SK-N-SH (cell line): ENCODE results near the gene PET100. TPM values are rescaled to one million over a fixed set of nuclear protein-coding genes. Genes with fewer than 3 reads are reported as not detected.

Experiments
- CTCF ChIA-PET: fragments of 300-600, 350-600 bp; formaldehyde crosslinking; extraction: SDS; loops from one replicate; lab custom pipeline; 2021; lab: Yijun Ruan, JAX
- POLR2A ChIA-PET: fragments of 350-600 bp; sonication (Branson Sonifier 250); formaldehyde crosslinking; extraction: SDS; loops from one replicate; lab custom pipeline; 2020; ENCODE audit warnings: antibody characterized with exemption, inconsistent platforms; lab: Yijun Ruan, JAX
- DNase-seq: peaks from one replicate; pipeline ENCODE4 v3.0.0; 2012
- H2AFZ ChIP-seq: fragments of 200-600 bp; sonication (generic); 2 replicates; pipeline ENCODE4 v1.8.1; 2016; ENCODE audit warnings: antibody characterized with exemption, mild to moderate bottlenecking, low read depth
- H3F3A ChIP-seq: fragments of 200-600 bp; sonication (generic); replicated peaks from 2 replicates; pipeline ENCODE3; 2016; ENCODE audit warnings: antibody characterized with exemption, mild to moderate bottlenecking; ENCODE audit not compliant: insufficient read depth
- H3K27ac ChIP-seq, 2 experiments: fragments of 200-500 bp in 1 of 2; fragments of 200-600 bp in 1 of 2; sonication (Bioruptor generic) in 1 of 2; sonication (generic), shearing (Covaris generic) in 1 of 2; 2 replicates each; pipeline versions ENCODE4 v1.5.1 to v1.6.1; 2014 to 2016; ENCODE audit warnings: low read depth in 2 of 2, inconsistent platforms in 1 of 2, low read length in 1 of 2, mild to moderate bottlenecking in 1 of 2, mixed read lengths in 1 of 2
- H3K27me3 ChIP-seq: fragments of 200-600 bp; sonication (generic), shearing (Covaris generic); 2 replicates; pipeline ENCODE4 v1.6.1; 2016; ENCODE audit warnings: mixed run types; ENCODE audit not compliant: insufficient read depth
- H3K36me3 ChIP-seq, 2 experiments: fragments of 200-500 bp in 1 of 2; fragments of 200-600 bp in 1 of 2; sonication (Bioruptor generic) in 1 of 2; sonication (generic) in 1 of 2; replicated peaks in 1 of 2; 2 replicates each; pipeline versions ENCODE3 to v1.5.1; 2014 to 2016; ENCODE audit warnings: low read length in 1 of 2, mild to moderate bottlenecking in 1 of 2; ENCODE audit not compliant: insufficient read depth in 2 of 2, control insufficient read depth in 1 of 2
- H3K4me1 ChIP-seq, 2 experiments: fragments of 200-500 bp in 1 of 2; fragments of 200-600 bp in 1 of 2; sonication (Bioruptor generic) in 1 of 2; sonication (generic), shearing (Covaris generic) in 1 of 2; 2 replicates each; pipeline versions ENCODE4 v1.5.1 to v1.6.1; 2014 to 2016; ENCODE audit warnings: low read depth in 1 of 2, low read length in 1 of 2, mixed run types in 1 of 2; ENCODE audit not compliant: insufficient read depth in 2 of 2, control insufficient read depth in 1 of 2
- H3K4me2 ChIP-seq: fragments of 200-600 bp; sonication (generic), shearing (Covaris generic); 2 replicates; pipeline ENCODE4 v1.6.1; 2017; ENCODE audit warnings: mixed run types
- H3K4me3 ChIP-seq, 2 experiments: fragments of 200-500 bp in 1 of 2; fragments of 200-600 bp in 1 of 2; sonication (Bioruptor generic) in 1 of 2; sonication (generic), shearing (Covaris generic) in 1 of 2; 2 replicates each; pipeline versions ENCODE4 v1.5.1 to v1.8.1; 2014 to 2016; ENCODE audit warnings: low read depth in 2 of 2, inconsistent platforms in 1 of 2, low read length in 1 of 2, mild to moderate bottlenecking in 1 of 2, mixed read lengths in 1 of 2, moderate library complexity in 1 of 2
- H3K79me2 ChIP-seq: fragments of 200-600 bp; sonication (generic); 2 replicates; pipeline ENCODE4 v1.8.1; 2017; ENCODE audit warnings: mild to moderate bottlenecking; ENCODE audit not compliant: insufficient read depth
- H3K9ac ChIP-seq: fragments of 200-600 bp; sonication (generic); 2 replicates; pipeline ENCODE4 v1.6.1; 2017; ENCODE audit warnings: mixed run types
- H3K9me2 ChIP-seq: fragments of 200-600 bp; sonication (generic); 2 replicates; pipeline ENCODE4 v1.6.1; 2017; ENCODE audit warnings: mixed run types
- H3K9me3 ChIP-seq: fragments of 200-600 bp; sonication (generic); 2 replicates; pipeline ENCODE4 v1.6.1; 2017; ENCODE audit warnings: mixed run types, mild to moderate bottlenecking, moderate library complexity
- H4K20me1 ChIP-seq: fragments of 200-600 bp; sonication (generic); 2 replicates; pipeline ENCODE4 v1.6.1; 2017; ENCODE audit warnings: mild to moderate bottlenecking, mixed run types; ENCODE audit not compliant: insufficient read depth
- ELF1 ChIP-seq: IDR thresholded peaks from 2 replicates; pipeline ENCODE4 v1.4.0; 2012
- EP300 ChIP-seq, 2 experiments: IDR thresholded peaks; 2 replicates each; pipeline versions ENCODE4 v1.4.0 to v1.6.1; 2012; ENCODE audit warnings: borderline replicate concordance in 1 of 2, low read depth in 1 of 2, low read length in 1 of 2
- EZH2phosphoT487 ChIP-seq: fragments of 200-600 bp; sonication (generic); IDR thresholded peaks from 2 replicates; pipeline ENCODE4 v1.6.1; 2017; ENCODE audit warnings: low read depth, mixed run types, mild to moderate bottlenecking, antibody characterized with exemption, moderate library complexity, borderline replicate concordance
- FOSL2 ChIP-seq: IDR thresholded peaks from 2 replicates; pipeline ENCODE4 v1.4.0; 2012; ENCODE audit warnings: low read depth, mild to moderate bottlenecking, moderate library complexity, borderline replicate concordance
- GABPA ChIP-seq: IDR thresholded peaks from 2 replicates; pipeline ENCODE4 v1.4.0; 2012; ENCODE audit warnings: low read depth, mild to moderate bottlenecking
- JUND ChIP-seq: IDR thresholded peaks from 2 replicates; pipeline ENCODE4 v1.4.0; 2012
- NRF1 ChIP-seq: IDR thresholded peaks from 2 replicates; pipeline ENCODE4 v1.6.1; 2012; ENCODE audit warnings: low read depth, mild to moderate bottlenecking, low read length
- POLR2AphosphoS5 ChIP-seq: IDR thresholded peaks from 2 replicates; pipeline ENCODE4 v1.6.1; 2012; ENCODE audit warnings: low read depth, low read length
- RAD21 ChIP-seq: IDR thresholded peaks from 2 replicates; pipeline ENCODE4 v1.6.1; 2012; ENCODE audit warnings: mild to moderate bottlenecking, low read length
- RXRA ChIP-seq: IDR thresholded peaks from 2 replicates; pipeline ENCODE4 v1.4.0; 2012; ENCODE audit warnings: low read depth, mild to moderate bottlenecking, borderline replicate concordance
- TAF1 ChIP-seq: IDR thresholded peaks from 2 replicates; pipeline ENCODE4 v1.6.1; 2012; ENCODE audit warnings: low read depth, mild to moderate bottlenecking, low read length, moderate library complexity, borderline replicate concordance
- TCF12 ChIP-seq: IDR thresholded peaks from 2 replicates; pipeline ENCODE4 v1.4.0; 2012
- WGBS: methylation state at CpG from one replicate; pipeline ENCODE4 v1.1.6; 2017; ENCODE audit warnings: low lambda C conversion rate; 5-methylcytosine and 5-hydroxymethylcytosine counted together
- polyA plus RNA-seq, 3 experiments: library from polyadenylated mRNA; depleted of rRNA; stranded (reverse); fragments of >200 nt; gene quantifications; 2 replicates each; pipeline ENCODE4 v1.2.3, GENCODE V29; 2012
- TF ChIP-seq, protein P1 (sequence below): IDR thresholded peaks from 2 replicates; pipeline ENCODE4 v1.4.0; 2012; ENCODE audit warnings: low read depth, borderline replicate concordance
- TF ChIP-seq, protein P2 (sequence below): IDR thresholded peaks from 2 replicates; pipeline ENCODE4 v1.6.1; 2012; ENCODE audit warnings: mild to moderate bottlenecking, low read depth, low read length, moderate library complexity
- TF ChIP-seq, protein P3 (sequence below): IDR thresholded peaks from 2 replicates; pipeline ENCODE4 v1.4.0; 2012; ENCODE audit warnings: low read depth
- TF ChIP-seq, protein P4 (sequence below): IDR thresholded peaks from 2 replicates; pipeline ENCODE4 v1.4.0; 2012; ENCODE audit warnings: low read depth, borderline replicate concordance

The PET100 gene
- polyA plus RNA-seq, 1 of the 3 experiments (the other 2 are of a cell fraction): 48.1 TPM

DNA sequence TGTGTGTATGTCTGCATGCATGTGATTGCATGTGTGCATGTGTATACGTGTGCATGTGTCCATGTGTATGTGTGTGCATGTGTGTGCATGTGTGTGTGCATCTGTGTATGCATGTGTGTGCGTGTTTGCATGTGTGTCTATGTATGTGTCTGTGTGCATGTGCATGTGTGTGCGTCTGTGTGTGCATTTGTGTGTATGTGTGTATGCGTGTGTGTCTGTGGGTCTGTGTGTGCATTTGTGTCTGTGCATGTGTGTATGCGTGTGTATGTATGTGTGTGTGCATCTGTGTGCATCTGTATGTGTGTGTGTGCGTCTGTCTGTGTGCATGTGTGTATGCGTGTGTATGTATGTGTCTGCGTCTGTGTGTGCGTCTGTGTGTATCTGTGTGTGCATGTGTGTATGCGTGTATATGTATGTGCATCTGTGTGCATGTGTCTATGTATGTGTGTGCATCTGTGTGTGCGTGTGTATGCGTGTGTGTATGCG lies 10.3 kb downstream of the PET100 start:
- H3K36me3 ChIP-seq: no peaks in the 10 kb centered on the region
- H3K9ac ChIP-seq: no peak overlapping the region
- TF ChIP-seq RAD21 (no peak), NRF1 (no peak)
- TF ChIP-seq, protein P1, sequence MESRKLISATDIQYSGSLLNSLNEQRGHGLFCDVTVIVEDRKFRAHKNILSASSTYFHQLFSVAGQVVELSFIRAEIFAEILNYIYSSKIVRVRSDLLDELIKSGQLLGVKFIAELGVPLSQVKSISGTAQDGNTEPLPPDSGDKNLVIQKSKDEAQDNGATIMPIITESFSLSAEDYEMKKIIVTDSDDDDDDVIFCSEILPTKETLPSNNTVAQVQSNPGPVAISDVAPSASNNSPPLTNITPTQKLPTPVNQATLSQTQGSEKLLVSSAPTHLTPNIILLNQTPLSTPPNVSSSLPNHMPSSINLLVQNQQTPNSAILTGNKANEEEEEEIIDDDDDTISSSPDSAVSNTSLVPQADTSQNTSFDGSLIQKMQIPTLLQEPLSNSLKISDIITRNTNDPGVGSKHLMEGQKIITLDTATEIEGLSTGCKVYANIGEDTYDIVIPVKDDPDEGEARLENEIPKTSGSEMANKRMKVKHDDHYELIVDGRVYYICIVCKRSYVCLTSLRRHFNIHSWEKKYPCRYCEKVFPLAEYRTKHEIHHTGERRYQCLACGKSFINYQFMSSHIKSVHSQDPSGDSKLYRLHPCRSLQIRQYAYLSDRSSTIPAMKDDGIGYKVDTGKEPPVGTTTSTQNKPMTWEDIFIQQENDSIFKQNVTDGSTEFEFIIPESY: no peak
- H3K79me2 ChIP-seq: no peaks in the 10 kb centered on the region
- POLR2A ChIA-PET: no interaction called here
- H3F3A ChIP-seq: peaks cover 4% of the 10 kb centered on the region
- CTCF ChIA-PET: interaction anchor here (1.2 to 1.3 kb wide), 2 partner anchors 41 to 72 kb away, joined by 3 to 4 read pairs; partner anchors contain the start of gene TRAPPC5
- H3K27me3 ChIP-seq: peaks cover 34% of the 10 kb centered on the region
- H2AFZ ChIP-seq: no peak overlapping the region
- DNase-seq: no peak
- H3K9me2 ChIP-seq: no peaks in the 10 kb centered on the region
- peaks cover 0 to 4% of the 10 kb centered on the region in 2 experiments; a peak in 1 of 4 replicates for H3K4me1 ChIP-seq
- H3K4me2 ChIP-seq: no peak overlapping the region
- H4K20me1 ChIP-seq: no peaks in the 10 kb centered on the region
- no peak overlapping the region for H3K27ac ChIP-seq
- no peaks in the 10 kb centered on the region for H3K9me3 ChIP-seq
- 69% methylated on average over 13 of the region's 13 CpGs for WGBS
- H3K4me3 ChIP-seq: no peak overlapping the region

DNA sequence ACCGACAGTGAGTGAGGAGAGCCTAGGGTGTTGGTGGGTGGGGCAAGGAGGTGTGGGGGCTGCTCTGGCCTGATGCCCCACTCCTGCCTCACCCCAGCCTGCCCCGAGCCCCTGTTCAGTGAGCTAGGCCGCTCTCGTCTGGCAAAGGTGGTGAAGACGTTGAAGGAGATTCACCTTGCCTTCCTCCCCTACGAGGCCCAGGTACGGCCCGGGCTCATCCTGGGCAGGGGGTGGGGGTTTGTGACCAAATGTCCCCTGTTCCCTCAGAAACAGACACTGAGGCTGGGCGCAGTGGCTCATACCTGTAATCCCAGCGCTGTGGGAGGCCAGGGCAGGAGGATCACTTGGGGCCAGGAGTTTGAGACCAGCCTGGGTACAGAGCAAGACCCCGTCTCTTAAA lies 11.2 kb downstream of the PET100 start:
- CTCF ChIA-PET: interaction anchor here (0.6 kb wide), 1 partner anchor 72 kb away, joined by 3 read pairs; no protein-coding TSS in a partner anchor
- TF ChIP-seq TAF1 (no peak), JUND (no peak), FOSL2 (no peak), POLR2AphosphoS5 (no peak), RXRA (no peak), GABPA (no peak), EP300 (IDR thresholded peaks at IDR 0.05; ENCODE audit: borderline replicate concordance in 1 of 2, low read depth in 1 of 2, low read length in 1 of 2) (no peak), EZH2phosphoT487 (no peak), ELF1 (no peak), NRF1 (no peak), TCF12 (no peak)
- TF ChIP-seq, protein P2, sequence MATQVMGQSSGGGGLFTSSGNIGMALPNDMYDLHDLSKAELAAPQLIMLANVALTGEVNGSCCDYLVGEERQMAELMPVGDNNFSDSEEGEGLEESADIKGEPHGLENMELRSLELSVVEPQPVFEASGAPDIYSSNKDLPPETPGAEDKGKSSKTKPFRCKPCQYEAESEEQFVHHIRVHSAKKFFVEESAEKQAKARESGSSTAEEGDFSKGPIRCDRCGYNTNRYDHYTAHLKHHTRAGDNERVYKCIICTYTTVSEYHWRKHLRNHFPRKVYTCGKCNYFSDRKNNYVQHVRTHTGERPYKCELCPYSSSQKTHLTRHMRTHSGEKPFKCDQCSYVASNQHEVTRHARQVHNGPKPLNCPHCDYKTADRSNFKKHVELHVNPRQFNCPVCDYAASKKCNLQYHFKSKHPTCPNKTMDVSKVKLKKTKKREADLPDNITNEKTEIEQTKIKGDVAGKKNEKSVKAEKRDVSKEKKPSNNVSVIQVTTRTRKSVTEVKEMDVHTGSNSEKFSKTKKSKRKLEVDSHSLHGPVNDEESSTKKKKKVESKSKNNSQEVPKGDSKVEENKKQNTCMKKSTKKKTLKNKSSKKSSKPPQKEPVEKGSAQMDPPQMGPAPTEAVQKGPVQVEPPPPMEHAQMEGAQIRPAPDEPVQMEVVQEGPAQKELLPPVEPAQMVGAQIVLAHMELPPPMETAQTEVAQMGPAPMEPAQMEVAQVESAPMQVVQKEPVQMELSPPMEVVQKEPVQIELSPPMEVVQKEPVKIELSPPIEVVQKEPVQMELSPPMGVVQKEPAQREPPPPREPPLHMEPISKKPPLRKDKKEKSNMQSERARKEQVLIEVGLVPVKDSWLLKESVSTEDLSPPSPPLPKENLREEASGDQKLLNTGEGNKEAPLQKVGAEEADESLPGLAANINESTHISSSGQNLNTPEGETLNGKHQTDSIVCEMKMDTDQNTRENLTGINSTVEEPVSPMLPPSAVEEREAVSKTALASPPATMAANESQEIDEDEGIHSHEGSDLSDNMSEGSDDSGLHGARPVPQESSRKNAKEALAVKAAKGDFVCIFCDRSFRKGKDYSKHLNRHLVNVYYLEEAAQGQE: no peak
- TF ChIP-seq, protein P3, sequence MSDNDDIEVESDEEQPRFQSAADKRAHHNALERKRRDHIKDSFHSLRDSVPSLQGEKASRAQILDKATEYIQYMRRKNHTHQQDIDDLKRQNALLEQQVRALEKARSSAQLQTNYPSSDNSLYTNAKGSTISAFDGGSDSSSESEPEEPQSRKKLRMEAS: no peak
- TF ChIP-seq, protein P4, sequence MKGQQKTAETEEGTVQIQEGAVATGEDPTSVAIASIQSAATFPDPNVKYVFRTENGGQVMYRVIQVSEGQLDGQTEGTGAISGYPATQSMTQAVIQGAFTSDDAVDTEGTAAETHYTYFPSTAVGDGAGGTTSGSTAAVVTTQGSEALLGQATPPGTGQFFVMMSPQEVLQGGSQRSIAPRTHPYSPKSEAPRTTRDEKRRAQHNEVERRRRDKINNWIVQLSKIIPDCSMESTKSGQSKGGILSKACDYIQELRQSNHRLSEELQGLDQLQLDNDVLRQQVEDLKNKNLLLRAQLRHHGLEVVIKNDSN: no peak

More for the DNA sequence above, 11.2 kb downstream of the PET100 start:
- Histone ChIP-seq H4K20me1 (no peaks in the 10 kb centered on the region), H3K4me2 (no peak overlapping the region), H3K27me3 (peaks cover 33% of the 10 kb centered on the region), H3K4me3 (no peak overlapping the region), H3K9me2 (no peaks in the 10 kb centered on the region), H3K79me2 (no peaks in the 10 kb centered on the region), H3K9ac (no peak overlapping the region), H2AFZ (no peak overlapping the region), H3K27ac (no peak overlapping the region), H3K36me3 (no peaks in the 10 kb centered on the region), H3K4me1 (peaks cover 0 to 4% of the 10 kb centered on the region in 2 experiments; a peak in 1 of 4 replicates), H3K9me3 (no peaks in the 10 kb centered on the region), H3F3A (peaks cover 4% of the 10 kb centered on the region)
- 94% methylated on average over 2 of the region's 11 CpGs for WGBS
- POLR2A ChIA-PET: interaction anchor here (1.0 kb wide), 1 partner anchor 11 kb away, joined by 3 read pairs; the partner anchor contains the start of genes PET100 and XAB2
- no peak for DNase-seq
